ENCODE data around the gene FADS1.

DNA sequence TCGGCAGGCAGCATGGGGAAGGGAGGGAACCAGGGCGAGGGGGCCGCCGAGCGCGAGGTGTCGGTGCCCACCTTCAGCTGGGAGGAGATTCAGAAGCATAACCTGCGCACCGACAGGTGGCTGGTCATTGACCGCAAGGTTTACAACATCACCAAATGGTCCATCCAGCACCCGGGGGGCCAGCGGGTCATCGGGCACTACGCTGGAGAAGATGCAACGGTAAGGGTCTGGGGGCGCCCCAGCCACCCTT is 11.5 kb upstream of the FADS1 start:
- TF ChIP-seq, protein P1, sequence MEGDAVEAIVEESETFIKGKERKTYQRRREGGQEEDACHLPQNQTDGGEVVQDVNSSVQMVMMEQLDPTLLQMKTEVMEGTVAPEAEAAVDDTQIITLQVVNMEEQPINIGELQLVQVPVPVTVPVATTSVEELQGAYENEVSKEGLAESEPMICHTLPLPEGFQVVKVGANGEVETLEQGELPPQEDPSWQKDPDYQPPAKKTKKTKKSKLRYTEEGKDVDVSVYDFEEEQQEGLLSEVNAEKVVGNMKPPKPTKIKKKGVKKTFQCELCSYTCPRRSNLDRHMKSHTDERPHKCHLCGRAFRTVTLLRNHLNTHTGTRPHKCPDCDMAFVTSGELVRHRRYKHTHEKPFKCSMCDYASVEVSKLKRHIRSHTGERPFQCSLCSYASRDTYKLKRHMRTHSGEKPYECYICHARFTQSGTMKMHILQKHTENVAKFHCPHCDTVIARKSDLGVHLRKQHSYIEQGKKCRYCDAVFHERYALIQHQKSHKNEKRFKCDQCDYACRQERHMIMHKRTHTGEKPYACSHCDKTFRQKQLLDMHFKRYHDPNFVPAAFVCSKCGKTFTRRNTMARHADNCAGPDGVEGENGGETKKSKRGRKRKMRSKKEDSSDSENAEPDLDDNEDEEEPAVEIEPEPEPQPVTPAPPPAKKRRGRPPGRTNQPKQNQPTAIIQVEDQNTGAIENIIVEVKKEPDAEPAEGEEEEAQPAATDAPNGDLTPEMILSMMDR (IDR thresholded peaks at IDR 0.05): no peak
- no peak for TF ChIP-seq EP300 (IDR thresholded peaks at IDR 0.05)
